GM10266 (cell line): ENCODE data around the gene PRH2.

Source experiments
- DNase-seq: peaks from one replicate; pipeline ENCODE4 v3.0.0; 2012; ENCODE audit errors: extremely low spot score
- TF ChIP-seq, protein P1 (sequence below): IDR thresholded peaks from 2 replicates; pipeline ENCODE4 v1.5.1; 2012; ENCODE audit warnings: mild to moderate bottlenecking, low read depth; ENCODE audit not compliant: control insufficient read depth, insufficient read depth; ENCODE audit errors: missing control alignments

PRH2 gene

DNA sequence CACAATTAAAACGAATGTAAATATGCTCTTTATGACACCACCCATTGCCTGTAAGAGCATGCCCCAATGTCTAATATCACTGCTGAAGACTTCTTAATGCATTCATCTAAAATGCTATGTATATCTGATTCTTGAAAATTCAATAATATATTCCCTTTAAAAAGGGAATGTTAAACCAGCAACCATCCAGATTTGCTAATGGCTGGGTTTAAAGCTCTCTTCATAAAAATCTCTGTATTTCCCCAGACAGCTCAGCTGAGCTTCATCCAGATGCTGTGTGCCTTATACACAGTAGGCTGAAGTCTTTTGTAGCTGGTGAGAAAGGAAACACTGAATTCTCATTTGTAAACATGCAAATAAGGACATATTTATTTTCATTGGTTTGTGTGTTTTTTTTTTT lies 10.1 kb downstream of the PRH2 start, which contains the start of gene TAS2R14:
Gene TAS2R14 (minus strand): TSS at position 101 of the 400 bp plus-strand sequence. CDS start 56 bp downstream, at position 45.
- no peak for DNase-seq
- TF ChIP-seq, protein P1, sequence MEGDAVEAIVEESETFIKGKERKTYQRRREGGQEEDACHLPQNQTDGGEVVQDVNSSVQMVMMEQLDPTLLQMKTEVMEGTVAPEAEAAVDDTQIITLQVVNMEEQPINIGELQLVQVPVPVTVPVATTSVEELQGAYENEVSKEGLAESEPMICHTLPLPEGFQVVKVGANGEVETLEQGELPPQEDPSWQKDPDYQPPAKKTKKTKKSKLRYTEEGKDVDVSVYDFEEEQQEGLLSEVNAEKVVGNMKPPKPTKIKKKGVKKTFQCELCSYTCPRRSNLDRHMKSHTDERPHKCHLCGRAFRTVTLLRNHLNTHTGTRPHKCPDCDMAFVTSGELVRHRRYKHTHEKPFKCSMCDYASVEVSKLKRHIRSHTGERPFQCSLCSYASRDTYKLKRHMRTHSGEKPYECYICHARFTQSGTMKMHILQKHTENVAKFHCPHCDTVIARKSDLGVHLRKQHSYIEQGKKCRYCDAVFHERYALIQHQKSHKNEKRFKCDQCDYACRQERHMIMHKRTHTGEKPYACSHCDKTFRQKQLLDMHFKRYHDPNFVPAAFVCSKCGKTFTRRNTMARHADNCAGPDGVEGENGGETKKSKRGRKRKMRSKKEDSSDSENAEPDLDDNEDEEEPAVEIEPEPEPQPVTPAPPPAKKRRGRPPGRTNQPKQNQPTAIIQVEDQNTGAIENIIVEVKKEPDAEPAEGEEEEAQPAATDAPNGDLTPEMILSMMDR = no peak

DNA sequence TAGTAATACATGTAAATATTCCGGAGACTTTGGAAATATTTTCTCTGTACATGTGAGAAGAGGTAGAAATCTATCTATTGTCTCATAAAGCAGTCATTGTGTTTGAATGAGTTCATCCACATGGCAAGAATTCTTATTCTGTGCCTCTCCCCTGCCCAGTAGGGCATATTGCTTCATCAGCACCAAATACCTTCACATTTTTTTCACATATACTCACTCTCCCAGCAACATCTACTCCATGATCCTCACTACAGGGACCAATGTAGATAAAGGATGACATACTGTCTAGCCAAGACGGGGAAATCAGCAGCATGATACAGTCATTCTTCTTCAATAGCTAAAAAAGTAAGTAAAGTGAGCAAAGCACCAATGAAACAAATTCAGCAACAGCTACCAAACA lies 11.4 kb downstream of the PRH2 start:
- no peak for DNase-seq
- TF ChIP-seq, protein P1 = no peak

DNA sequence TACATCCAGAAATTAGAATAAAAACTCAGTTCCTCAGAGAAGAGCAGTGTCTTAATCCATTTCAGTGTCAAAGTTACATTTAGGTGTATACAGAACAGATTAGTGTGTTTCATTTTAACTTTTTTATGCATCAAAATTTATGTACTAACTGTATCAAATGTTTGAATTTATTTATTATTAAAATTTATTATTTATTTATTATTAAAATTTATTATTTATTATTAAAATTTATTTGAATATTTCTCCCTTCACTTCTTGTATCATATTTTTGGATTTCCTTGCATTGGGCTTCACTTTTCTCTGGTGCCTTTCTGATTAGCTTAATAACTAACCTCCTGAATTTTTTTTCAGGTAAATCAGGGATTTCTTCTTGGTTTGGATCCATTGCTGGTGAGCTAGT lies 12.3 kb downstream of the PRH2 start:
- TF ChIP-seq, protein P1 = no peak
- DNase-seq = no peak

- DNase-seq = no peak
- TF ChIP-seq, protein P1 = no peak
These were observed 13.0 kb downstream of the PRH2 start for GRCh38 chr12:10941916-10942607.

DNA sequence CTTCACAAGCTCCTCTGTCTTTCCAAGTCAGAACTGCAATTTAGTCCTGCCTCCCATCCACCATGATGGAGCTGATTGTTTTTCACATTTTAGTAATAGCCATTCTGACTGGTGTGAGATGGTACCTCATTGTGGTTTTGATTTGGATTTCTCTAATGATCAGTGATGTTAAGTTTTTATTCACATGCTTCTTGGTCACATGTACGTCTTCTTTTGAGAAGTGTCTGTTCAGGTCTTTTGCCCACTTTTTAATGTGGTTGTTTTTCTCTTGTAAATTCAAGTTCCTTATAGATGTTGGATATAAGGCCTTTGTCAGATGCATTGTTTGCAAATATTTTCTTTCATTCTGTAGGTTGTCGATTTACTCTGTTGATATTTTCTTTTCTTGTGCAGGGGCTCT lies 14.1 kb downstream of the PRH2 start:
- no peak for DNase-seq
- TF ChIP-seq, protein P1 = no peak

GRCh38 chr12:10952645-10953044 lies 23.6 kb downstream of the PRH2 start:
- DNase-seq = no peak
- TF ChIP-seq, protein P1 = no peak

- DNase-seq = no peak
- TF ChIP-seq, protein P1 = no peak
These were observed 27.0 kb downstream of the PRH2 start for GRCh38 chr12:10956085-10956484.
